GM10266 (cell line): ENCODE data around the gene CD177.

ENCODE experiments used
- DNase-seq: peaks from one replicate; pipeline ENCODE4 v3.0.0; 2012; ENCODE audit errors: extremely low spot score
- CTCF ChIP-seq: IDR thresholded peaks from 2 replicates; pipeline ENCODE4 v1.5.1; 2012; ENCODE audit warnings: mild to moderate bottlenecking, low read depth; ENCODE audit not compliant: control insufficient read depth, insufficient read depth; ENCODE audit errors: missing control alignments

The CD177 gene

GRCh38 chr19:43395561-43395960 lies 42.1 kb downstream of the CD177 start:
- TF ChIP-seq CTCF: no peak
- no peak for DNase-seq

- no peak for TF ChIP-seq CTCF
- no peak for DNase-seq
These were observed 52.8 kb downstream of the CD177 start for GRCh38 chr19:43406297-43406696.

GRCh38 chr19:43407416-43408005 lies 54.0 kb downstream of the CD177 start:
- TF ChIP-seq CTCF: no peak
- DNase-seq: no peak

GRCh38 chr19:43408043-43408442 lies 54.6 kb downstream of the CD177 start:
- DNase-seq: no peak
- no peak for TF ChIP-seq CTCF

- no peak for DNase-seq
- TF ChIP-seq CTCF: no peak
These were observed 55.9 kb downstream of the CD177 start for GRCh38 chr19:43409415-43409814.

GRCh38 chr19:43412441-43412840 lies 59.0 kb downstream of the CD177 start:
- no peak for TF ChIP-seq CTCF

More at GRCh38 chr19:43412441-43412840, 59.0 kb downstream of the CD177 start:
- no peak for DNase-seq
